ENCODE data around the gene FLG. TPM values are rescaled to one million over a fixed set of nuclear protein-coding genes. Genes with fewer than 3 reads are reported as not detected.
"Not testable (repeated sequence)": the region's sequence is repeated elsewhere in the genome, so short reads cannot be mapped to it uniquely, and the experiment has no call there.

FLG gene
- total RNA-seq, 1 donor from 2014 or later, result not detected

GRCh38 chr1:152328801-152329391 is 3.9 kb upstream of the FLG start:
- no peak for DNase-seq (ENCODE audit: low spot score in 2 of 2)
- no peak overlapping the region for H3K4me3 ChIP-seq
- TF ChIP-seq, protein P1, sequence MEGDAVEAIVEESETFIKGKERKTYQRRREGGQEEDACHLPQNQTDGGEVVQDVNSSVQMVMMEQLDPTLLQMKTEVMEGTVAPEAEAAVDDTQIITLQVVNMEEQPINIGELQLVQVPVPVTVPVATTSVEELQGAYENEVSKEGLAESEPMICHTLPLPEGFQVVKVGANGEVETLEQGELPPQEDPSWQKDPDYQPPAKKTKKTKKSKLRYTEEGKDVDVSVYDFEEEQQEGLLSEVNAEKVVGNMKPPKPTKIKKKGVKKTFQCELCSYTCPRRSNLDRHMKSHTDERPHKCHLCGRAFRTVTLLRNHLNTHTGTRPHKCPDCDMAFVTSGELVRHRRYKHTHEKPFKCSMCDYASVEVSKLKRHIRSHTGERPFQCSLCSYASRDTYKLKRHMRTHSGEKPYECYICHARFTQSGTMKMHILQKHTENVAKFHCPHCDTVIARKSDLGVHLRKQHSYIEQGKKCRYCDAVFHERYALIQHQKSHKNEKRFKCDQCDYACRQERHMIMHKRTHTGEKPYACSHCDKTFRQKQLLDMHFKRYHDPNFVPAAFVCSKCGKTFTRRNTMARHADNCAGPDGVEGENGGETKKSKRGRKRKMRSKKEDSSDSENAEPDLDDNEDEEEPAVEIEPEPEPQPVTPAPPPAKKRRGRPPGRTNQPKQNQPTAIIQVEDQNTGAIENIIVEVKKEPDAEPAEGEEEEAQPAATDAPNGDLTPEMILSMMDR (IDR thresholded peaks at IDR 0.05), result no peak
- no peaks in the 10 kb centered on the region for H3K27me3 ChIP-seq
- H3K9me3 ChIP-seq, result no peaks in the 10 kb centered on the region
- H3K36me3 ChIP-seq, result no peaks in the 10 kb centered on the region
- intact Hi-C loops (cut with DNase I), result no loop called here
- no peaks in the 10 kb centered on the region for H3K4me1 ChIP-seq
- no peak overlapping the region for H3K27ac ChIP-seq

DNA sequence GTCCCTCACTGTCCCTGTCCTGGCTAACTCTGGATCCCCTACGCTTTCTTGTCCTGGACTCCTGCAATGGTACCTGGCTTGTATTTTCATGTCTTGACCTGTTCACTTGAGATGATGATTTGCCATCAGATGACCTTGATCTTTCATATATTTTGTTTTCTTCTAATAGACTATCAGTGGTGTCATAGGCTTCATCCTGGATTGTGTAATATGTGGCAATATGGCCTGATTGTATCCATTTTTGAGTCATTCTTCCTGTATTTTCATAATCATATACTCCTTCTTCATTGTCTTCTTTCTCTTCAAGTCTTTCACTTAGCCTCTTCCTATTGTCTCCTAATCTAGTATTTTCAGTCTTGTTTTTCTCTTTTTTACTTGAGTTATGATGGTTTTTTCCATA is 11.1 kb downstream of the FLG start:
- TF ChIP-seq, protein P1 (IDR thresholded peaks at IDR 0.05), result no peak

DNA sequence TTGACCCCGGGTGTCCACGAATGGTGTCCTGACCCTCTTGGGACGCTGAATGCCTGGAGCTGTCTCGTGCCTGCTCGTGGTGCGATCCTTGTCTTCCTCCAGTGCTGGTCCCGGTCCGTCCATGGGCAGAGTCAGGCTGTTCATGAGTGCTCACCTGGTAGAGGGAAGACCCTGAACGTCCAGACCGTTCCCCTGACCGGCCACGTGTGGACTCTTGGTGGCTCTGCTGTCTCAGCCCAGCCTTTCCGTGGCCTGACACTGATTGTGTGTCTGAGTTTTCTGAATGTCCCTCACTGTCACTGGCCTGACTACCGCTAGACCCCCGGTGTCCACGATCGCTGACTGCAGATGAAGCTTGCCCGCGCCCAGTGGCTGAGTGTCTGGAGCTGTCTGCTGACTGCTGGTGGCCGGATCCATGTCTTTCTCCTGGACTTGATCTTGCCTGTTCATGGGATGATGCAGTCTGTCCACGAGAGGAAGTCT is 11.7 kb downstream of the FLG start:
- no peak overlapping the region for H3K27ac ChIP-seq
- H3K4me3 ChIP-seq, result no peak overlapping the region
- H3K36me3 ChIP-seq, result peaks cover 0 to 4% of the 10 kb centered on the region in 2 donors
- H3K4me1 ChIP-seq, result no peaks in the 10 kb centered on the region
- intact Hi-C loops (cut with DNase I), result no loop called here
- no peak for DNase-seq (ENCODE audit: low spot score in 2 of 2)
- H3K27me3 ChIP-seq, result no peaks in the 10 kb centered on the region
- TF ChIP-seq, protein P1 (IDR thresholded peaks at IDR 0.05), result no peak
- H3K9me3 ChIP-seq, result peaks cover 7% of the 10 kb centered on the region in 2 donors

More for the DNA sequence above, 11.1 kb downstream of the FLG start:
- DNase-seq (ENCODE audit: low spot score in 2 of 2), result no peak
- peaks cover 3 to 7% of the 10 kb centered on the region in 2 donors for H3K9me3 ChIP-seq
- intact Hi-C loops (cut with DNase I), result no loop called here
- no peaks in the 10 kb centered on the region for H3K36me3 ChIP-seq
- H3K4me3 ChIP-seq, result no peak overlapping the region
- no peaks in the 10 kb centered on the region for H3K27me3 ChIP-seq
- H3K27ac ChIP-seq, result no peak overlapping the region
- H3K4me1 ChIP-seq, result no peaks in the 10 kb centered on the region

DNA sequence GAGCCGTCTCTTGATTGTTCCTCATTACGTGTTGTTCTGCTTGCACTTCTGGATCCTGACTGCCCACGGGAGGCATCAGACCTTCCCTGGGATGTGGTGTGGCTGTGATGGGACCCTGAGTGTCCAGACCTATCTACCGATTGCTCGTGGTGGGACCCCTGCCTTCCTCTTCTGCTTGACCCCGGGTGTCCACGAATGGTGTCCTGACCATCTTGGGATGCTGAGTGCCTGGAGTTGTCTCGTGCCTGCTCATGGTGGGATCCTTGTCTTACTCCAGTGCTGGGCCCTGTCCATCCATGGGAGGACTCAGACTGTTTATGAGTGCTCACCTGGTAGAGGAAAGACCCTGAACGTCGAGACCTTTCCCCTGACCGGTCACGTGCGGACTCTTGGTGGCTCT is 12.9 kb downstream of the FLG start:
- DNase-seq (ENCODE audit: low spot score in 2 of 2); H3K27me3 ChIP-seq; H3K4me1 ChIP-seq; H3K4me3 ChIP-seq; intact Hi-C loops (cut with DNase I); H3K27ac ChIP-seq; H3K36me3 ChIP-seq: not testable (repeated sequence)
- peaks cover 7 to 11% of the 10 kb centered on the region in 2 donors for H3K9me3 ChIP-seq

DNA sequence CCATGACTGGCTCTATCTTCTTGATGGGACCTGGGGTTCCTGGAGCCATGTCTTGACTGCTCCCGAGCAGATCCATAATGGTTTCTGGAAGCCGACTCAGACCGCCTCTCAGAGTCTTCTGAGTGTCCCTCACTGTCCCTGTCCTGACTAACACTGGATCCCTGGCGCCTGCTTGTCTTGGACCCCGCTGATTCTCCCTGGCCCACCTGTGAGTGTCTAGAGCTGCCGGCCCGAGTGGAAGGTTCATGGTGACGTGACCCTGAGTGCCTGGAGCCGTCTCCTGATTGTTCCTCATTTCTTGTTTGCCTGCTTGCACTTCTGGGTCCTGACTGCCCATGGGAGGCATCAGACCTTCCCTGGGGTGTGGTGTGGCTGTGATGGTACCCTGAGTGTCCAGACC is 15.1 kb downstream of the FLG start:
- peaks cover 7 to 13% of the 10 kb centered on the region in 2 donors for H3K9me3 ChIP-seq
- H3K27me3 ChIP-seq, result no peaks in the 10 kb centered on the region
- H3K27ac ChIP-seq, result no peak overlapping the region
- H3K4me3 ChIP-seq, result no peak overlapping the region
- H3K4me1 ChIP-seq, result no peaks in the 10 kb centered on the region
- peaks cover 0 to 5% of the 10 kb centered on the region in 2 donors for H3K36me3 ChIP-seq
- TF ChIP-seq, protein P1 (IDR thresholded peaks at IDR 0.05), result no peak
- no peak for DNase-seq (ENCODE audit: low spot score in 2 of 2)
- intact Hi-C loops (cut with DNase I), result no loop called here

GRCh38 chr1:152309320-152309901 is 15.6 kb downstream of the FLG start:
- H3K27me3 ChIP-seq; DNase-seq (ENCODE audit: low spot score in 2 of 2); H3K27ac ChIP-seq; H3K36me3 ChIP-seq; intact Hi-C loops (cut with DNase I); H3K4me1 ChIP-seq; H3K4me3 ChIP-seq: not testable (repeated sequence)
- peaks cover 7 to 13% of the 10 kb centered on the region in 2 donors for H3K9me3 ChIP-seq

GRCh38 chr1:152308758-152309157 is 16.3 kb downstream of the FLG start:
- DNase-seq (ENCODE audit: low spot score in 2 of 2); H3K4me1 ChIP-seq; intact Hi-C loops (cut with DNase I); H3K4me3 ChIP-seq; H3K27me3 ChIP-seq; H3K36me3 ChIP-seq; H3K27ac ChIP-seq: not testable (repeated sequence)
- H3K9me3 ChIP-seq, result peaks cover 7 to 13% of the 10 kb centered on the region in 2 donors

DNA sequence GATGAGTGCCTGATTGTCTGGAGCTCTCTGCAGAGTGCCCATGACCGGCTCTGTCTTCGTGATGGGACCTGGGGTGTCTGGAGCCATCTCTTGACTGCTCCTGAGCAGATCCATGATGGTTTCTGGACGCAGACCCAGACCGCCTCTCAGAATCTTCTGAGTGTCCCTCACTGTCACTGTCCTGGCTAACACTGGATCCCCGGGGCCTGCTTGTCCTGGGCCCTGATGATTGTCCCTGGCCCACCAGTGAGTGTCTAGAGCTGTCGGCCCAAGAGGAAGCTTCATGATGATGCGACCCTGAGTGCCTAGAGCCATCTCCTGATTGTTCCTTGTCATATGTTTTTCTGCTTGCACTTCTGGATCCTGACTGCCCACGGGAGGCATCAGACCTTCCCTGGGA is 17.1 kb downstream of the FLG start:
- H3K36me3 ChIP-seq; DNase-seq (ENCODE audit: low spot score in 2 of 2); H3K27ac ChIP-seq; H3K4me1 ChIP-seq; intact Hi-C loops (cut with DNase I); H3K4me3 ChIP-seq; H3K27me3 ChIP-seq: not testable (repeated sequence)
- H3K9me3 ChIP-seq, result peaks cover 7 to 13% of the 10 kb centered on the region in 2 donors

GRCh38 chr1:152306123-152306522 is 18.9 kb downstream of the FLG start:
- intact Hi-C loops (cut with DNase I), result not testable (repeated sequence)

DNA sequence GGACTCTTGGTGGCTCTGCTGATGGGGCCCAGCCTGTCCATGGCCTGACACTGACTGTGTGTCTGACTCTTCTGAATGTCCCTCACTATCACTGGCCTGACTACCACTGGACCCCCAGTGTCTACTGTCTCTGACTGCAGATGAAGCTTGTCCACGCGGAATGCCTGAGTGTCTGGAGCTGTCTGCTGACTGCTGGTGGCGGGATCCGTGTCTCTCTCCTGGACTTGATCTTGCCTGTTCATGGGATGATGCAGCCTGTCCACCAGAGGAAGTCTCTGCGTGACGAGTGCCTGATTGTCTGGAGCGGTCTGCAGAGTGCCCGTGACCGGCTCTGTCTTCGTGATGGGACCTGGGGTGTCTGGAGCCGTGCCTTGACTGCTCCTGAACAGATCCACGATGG is 20.3 kb downstream of the FLG start:
- H3K27me3 ChIP-seq; H3K27ac ChIP-seq; intact Hi-C loops (cut with DNase I); H3K36me3 ChIP-seq; H3K4me1 ChIP-seq; DNase-seq (ENCODE audit: low spot score in 2 of 2); H3K4me3 ChIP-seq: not testable (repeated sequence)
- peaks cover 2 to 22% of the 10 kb centered on the region in 2 donors for H3K9me3 ChIP-seq

More at GRCh38 chr1:152306123-152306522, 18.9 kb downstream of the FLG start:
- H3K4me1 ChIP-seq; H3K27ac ChIP-seq; H3K27me3 ChIP-seq; DNase-seq (ENCODE audit: low spot score in 2 of 2); H3K4me3 ChIP-seq; H3K36me3 ChIP-seq: not testable (repeated sequence)
- peaks cover 2 to 22% of the 10 kb centered on the region in 2 donors for H3K9me3 ChIP-seq
